H1 (cell line): ENCODE measurements around the gene SEMA6D. TPM values are rescaled to one million over a fixed set of nuclear protein-coding genes. Genes with fewer than 3 reads are reported as not detected.

ENCODE experiments used
- CTCF ChIA-PET: fragments of 300-600 bp; sonication (Branson Sonifier 250); formaldehyde crosslinking; loops from one replicate; lab custom pipeline; 2021; ENCODE audit not compliant: partially characterized antibody; lab: Charles Lee
- POLR2A ChIA-PET: fragments of 300-600 bp; sonication (Branson Sonifier 250); formaldehyde crosslinking; loops from one replicate; lab custom pipeline; 2021; ENCODE audit warnings: inconsistent platforms; ENCODE audit not compliant: partially characterized antibody; lab: Charles Lee
- DNase-seq, 2 experiments: peaks; one replicate each; pipeline versions ENCODE4 v3.0.0 to v3.0.0-alpha.2; 2010 to 2022; ENCODE audit warnings: low spot score in 2 of 2, low read depth in 1 of 2, mixed read lengths in 1 of 2
- FAIRE-seq: peaks from 2 replicates; lab custom pipeline; 2011; peaks lifted over from hg19 to GRCh38; lab: Jason Lieb, UNC
- H2AFZ ChIP-seq: 2 replicates; pipeline ENCODE4 v1.8.1; 2012; ENCODE audit warnings: low read length, inconsistent platforms
- H2AK5ac ChIP-seq: 2 replicates; pipeline ENCODE4 v1.6.1; 2013; ENCODE audit warnings: low read depth, low read length
- H2BK120ac ChIP-seq: replicated peaks from 2 replicates; pipeline ENCODE3; 2013; ENCODE audit warnings: low read depth, low read length, inconsistent platforms
- H2BK12ac ChIP-seq: 2 replicates; pipeline ENCODE4 v1.6.1; 2013; ENCODE audit warnings: low read depth, low read length
- H2BK15ac ChIP-seq: 2 replicates; pipeline ENCODE4 v1.6.1; 2013; ENCODE audit warnings: low read length
- H2BK20ac ChIP-seq: 2 replicates; pipeline ENCODE4 v1.6.1; 2013; ENCODE audit warnings: low read length
- H2BK5ac ChIP-seq: 2 replicates; pipeline ENCODE4 v1.6.1; 2013; ENCODE audit warnings: low read depth, low read length
- H3K14ac ChIP-seq: 2 replicates; pipeline ENCODE4 v1.6.1; 2013; ENCODE audit warnings: inconsistent platforms; ENCODE audit not compliant: insufficient read length
- H3K18ac ChIP-seq: 2 replicates; pipeline ENCODE4 v1.6.1; 2013; ENCODE audit warnings: low read length; ENCODE audit errors: extremely low read depth
- H3K23ac ChIP-seq: 2 replicates; pipeline ENCODE4 v1.6.1; 2013; ENCODE audit warnings: inconsistent platforms; ENCODE audit not compliant: insufficient read length
- H3K23me2 ChIP-seq: 2 replicates; pipeline ENCODE4 v1.6.1; 2013; ENCODE audit warnings: low read depth, low read length
- H3K27ac ChIP-seq: 2 replicates; pipeline ENCODE4 v1.6.1; 2011; ENCODE audit warnings: low read depth, low read length, inconsistent platforms
- H3K27me3 ChIP-seq, 4 experiments: replicated peaks in 1 of 4; 1 replicate in 1 of 4; 2 replicates in 3 of 4; pipeline versions ENCODE4 v1.6.1 to v1.8.1; 2011 to 2013; ENCODE audit warnings: low read length in 3 of 4, mild to moderate bottlenecking in 3 of 4, inconsistent platforms in 2 of 4, mixed read lengths in 2 of 4, moderate library complexity in 1 of 4; ENCODE audit not compliant: control insufficient read depth in 3 of 4, insufficient read depth in 3 of 4; ENCODE audit errors: extremely low read depth in 1 of 4
- H3K36me3 ChIP-seq, 4 experiments: 2 replicates each; pipeline versions ENCODE4 v1.6.1 to v1.8.1; 2011 to 2013; ENCODE audit warnings: mild to moderate bottlenecking in 4 of 4, low read length in 3 of 4, moderate library complexity in 2 of 4, control low read depth in 1 of 4, inconsistent platforms in 1 of 4; ENCODE audit not compliant: insufficient read depth in 4 of 4, control insufficient read depth in 2 of 4
- H3K4ac ChIP-seq: replicated peaks from 2 replicates; pipeline ENCODE3; 2013; ENCODE audit warnings: low read length, low read depth, mixed read lengths, inconsistent platforms; ENCODE audit not compliant: insufficient read length
- H3K4me1 ChIP-seq, 4 experiments: replicated peaks in 1 of 4; 1 replicate in 1 of 4; 2 replicates in 3 of 4; pipeline versions ENCODE4 v1.6.1 to v1.8.1; 2011 to 2013; ENCODE audit warnings: low read length in 3 of 4, inconsistent platforms in 2 of 4, mixed read lengths in 1 of 4; ENCODE audit not compliant: insufficient read depth in 4 of 4, control insufficient read depth in 3 of 4
- H3K4me2 ChIP-seq, 2 experiments: 2 replicates each; pipeline versions ENCODE4 v1.6.1 to v1.8.1; 2011 to 2013; ENCODE audit warnings: low read depth in 2 of 2, low read length in 2 of 2, control low read depth in 1 of 2, inconsistent platforms in 1 of 2, mild to moderate bottlenecking in 1 of 2; ENCODE audit not compliant: insufficient read depth in 1 of 2
- H3K4me3 ChIP-seq, 4 experiments: fragments of 200-600, 300-600 bp in 1 of 4; sonication (generic), shearing (Covaris generic), sonication (Bioruptor Twin) in 1 of 4; 2 replicates each; pipeline versions ENCODE4 v1.5.1 to v1.8.1; 2011 to 2016; ENCODE audit warnings: low read length in 4 of 4, low read depth in 3 of 4, control low read depth in 2 of 4, inconsistent platforms in 2 of 4, mild to moderate bottlenecking in 2 of 4, mixed read lengths in 1 of 4, moderate library complexity in 1 of 4; ENCODE audit not compliant: insufficient read depth in 2 of 4; ENCODE audit errors: extremely low read depth in 1 of 4
- H3K56ac ChIP-seq: replicated peaks from 2 replicates; pipeline ENCODE3; 2013; ENCODE audit warnings: low read depth, mild to moderate bottlenecking, mixed read lengths, low read length, inconsistent platforms; ENCODE audit not compliant: insufficient read length
- H3K79me1 ChIP-seq: 2 replicates; pipeline ENCODE4 v1.6.1; 2013; ENCODE audit warnings: low read depth, low read length, control low read depth
- H3K79me2 ChIP-seq, 2 experiments: 2 replicates each; pipeline versions ENCODE4 v1.6.1 to v1.8.1; 2012 to 2013; ENCODE audit warnings: low read length in 2 of 2, mild to moderate bottlenecking in 2 of 2, inconsistent platforms in 1 of 2; ENCODE audit not compliant: insufficient read depth in 2 of 2, control insufficient read depth in 1 of 2
- H3K9ac ChIP-seq, 4 experiments: replicated peaks in 1 of 4; 1 replicate in 1 of 4; 2 replicates in 3 of 4; pipeline versions ENCODE4 v1.6.1 to v1.8.1; 2011 to 2013; ENCODE audit warnings: low read depth in 3 of 4, low read length in 3 of 4, control low read depth in 2 of 4, mild to moderate bottlenecking in 2 of 4, moderate library complexity in 2 of 4, inconsistent platforms in 1 of 4; ENCODE audit errors: extremely low read depth in 1 of 4
- H3K9me3 ChIP-seq, 2 experiments: 2 replicates each; pipeline versions ENCODE4 v1.6.1 to v1.8.1; 2012 to 2013; ENCODE audit warnings: mild to moderate bottlenecking in 2 of 2, moderate library complexity in 2 of 2, control low read depth in 1 of 2, inconsistent platforms in 1 of 2, low read depth in 1 of 2, low read length in 1 of 2, mixed read lengths in 1 of 2; ENCODE audit not compliant: insufficient read depth in 2 of 2
- H4K20me1 ChIP-seq, 2 experiments: replicated peaks in 1 of 2; 2 replicates each; pipeline versions ENCODE3 to v1.8.1; 2011 to 2013; ENCODE audit warnings: inconsistent platforms in 2 of 2, low read length in 2 of 2, mild to moderate bottlenecking in 1 of 2; ENCODE audit not compliant: insufficient read depth in 2 of 2, control insufficient read depth in 1 of 2
- H4K5ac ChIP-seq: 2 replicates; pipeline ENCODE4 v1.6.1; 2013; ENCODE audit warnings: low read length, low read depth, mixed read lengths, inconsistent platforms; ENCODE audit not compliant: insufficient read length
- H4K8ac ChIP-seq: 2 replicates; pipeline ENCODE4 v1.8.0; 2013; ENCODE audit warnings: mild to moderate bottlenecking, moderate library complexity, low read length, inconsistent platforms; ENCODE audit not compliant: insufficient read depth; ENCODE audit errors: extremely low read depth
- H4K91ac ChIP-seq: replicated peaks from 2 replicates; pipeline ENCODE3; 2013; ENCODE audit warnings: low read length, mixed read lengths, inconsistent platforms; ENCODE audit not compliant: insufficient read length
- ASH2L ChIP-seq: fragments of 200-600, 300-600 bp; sonication (generic); IDR thresholded peaks from one replicate; pipeline ENCODE4 v1.7.1; 2017; ENCODE audit warnings: low read length
- CBX5 ChIP-seq: fragments of 300-800, 300-1000 bp; sonication (generic); IDR thresholded peaks from 2 replicates; pipeline ENCODE4 v1.7.1; 2016; ENCODE audit warnings: antibody characterized with exemption, low read length, low read depth
- CEBPB ChIP-seq: IDR thresholded peaks from 2 replicates; pipeline ENCODE4 v1.6.1; 2012; ENCODE audit warnings: low read depth, low read length
- WGBS, 2 experiments: shearing (Covaris generic) in 1 of 2; methylation state at CpG; one replicate each; pipeline versions ENCODE4 v1.1.6 to v1.1.7; 2013 to 2015; ENCODE audit warnings: low lambda C conversion rate in 2 of 2, mixed read lengths in 2 of 2, inconsistent platforms in 1 of 2, low coverage in 1 of 2, missing lambda C conversion rate in 1 of 2; ENCODE audit not compliant: insufficient replicate concordance in 2 of 2, insufficient coverage in 1 of 2, insufficient read length in 1 of 2; ENCODE audit errors: extremely low coverage in 1 of 2, missing lambda C conversion rate in 1 of 2; 5-methylcytosine and 5-hydroxymethylcytosine counted together
- polyA plus RNA-seq, 7 experiments: library from polyadenylated mRNA; depleted of rRNA in 3 of 7; stranded (reverse) in 5 of 7; unstranded in 2 of 7; fragments of >200 nt in 5 of 7; fragments of 200-250 nt in 2 of 7; gene quantifications; 1 replicate in 5 of 7; 2 replicates in 1 of 7; 4 replicates in 1 of 7; pipeline versions ENCODE4 v1.2.1 to v1.2.3, GENCODE V29; 2011 to 2013; ENCODE audit warnings: missing spikeins in 2 of 7, mixed read lengths in 2 of 7
- total RNA-seq: library from RNA; stranded (reverse); fragmentation: NEBNext Ultra II Directional; extraction: Animal tissue kit (Norgen Biotek cat#: 25700); gene quantifications from 2 replicates; pipeline ENCODE4 v1.2.1, GENCODE V29; 2021

The SEMA6D gene
- total and polyA plus RNA-seq, 2 of the 8 experiments (the other 6 are each of a cell fraction or from before 2014, with no cell fraction given) = 2.2 to 3.8 TPM

DNA sequence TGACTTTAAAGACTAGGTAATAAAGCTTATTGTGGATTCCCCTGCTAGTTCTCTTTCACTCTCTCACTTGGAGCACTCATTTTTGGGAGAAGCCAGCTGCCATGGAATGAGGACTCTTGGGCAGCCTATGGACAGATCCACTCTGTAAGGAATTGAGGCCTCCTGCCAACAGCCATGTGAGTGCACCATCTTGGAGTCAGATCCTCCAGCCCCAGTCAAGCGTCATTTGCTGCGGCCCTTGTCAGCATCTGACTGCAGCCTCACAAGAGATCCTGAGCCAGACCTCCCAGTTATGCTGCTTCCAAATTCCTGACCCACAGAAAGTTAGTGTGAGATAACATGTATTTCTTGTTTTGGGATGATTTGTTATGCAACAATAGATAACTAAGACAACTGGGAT, 101.9 kb downstream of the SEMA6D start:
- ChIA-PET CTCF (interaction anchor here (2.1 kb wide), 1 partner anchor 48 kb away, joined by 8 read pairs; no protein-coding TSS in a partner anchor), POLR2A (no interaction called here)
- H3K79me2 ChIP-seq = no peaks in the 10 kb centered on the region
- no peak overlapping the region for H2BK5ac ChIP-seq
- H4K91ac ChIP-seq = no peak overlapping the region
- no peaks in the 10 kb centered on the region for H3K36me3 ChIP-seq
- no peaks in the 10 kb centered on the region for H3K9me3 ChIP-seq
- H2BK12ac ChIP-seq = no peak overlapping the region
- no peak overlapping the region for H3K4me3 ChIP-seq
- H3K27ac ChIP-seq = no peak overlapping the region
- no peak overlapping the region for H3K4ac ChIP-seq
- no peaks in the 10 kb centered on the region for H3K23me2 ChIP-seq
- H3K14ac ChIP-seq = no peak overlapping the region
- H3K27me3 ChIP-seq = no peaks in the 10 kb centered on the region
- no peak for TF ChIP-seq CBX5
- TF ChIP-seq CEBPB = no peak
- TF ChIP-seq ASH2L = no peak
- H4K8ac ChIP-seq = no peak overlapping the region
- no peak overlapping the region for H2BK120ac ChIP-seq
- H4K5ac ChIP-seq = no peak overlapping the region
- no peak overlapping the region for H3K56ac ChIP-seq
- no peak overlapping the region for H3K23ac ChIP-seq
- H2BK15ac ChIP-seq = no peak overlapping the region
- no peak overlapping the region for H2BK20ac ChIP-seq
- no peak overlapping the region for H3K9ac ChIP-seq
- H3K4me1 ChIP-seq = peaks cover 0 to 10% (median 4%) of the 10 kb centered on the region in 4 experiments; a peak in 3 of 7 replicates
- no peak for DNase-seq
- no peak overlapping the region for H3K4me2 ChIP-seq
- H4K20me1 ChIP-seq = no peaks in the 10 kb centered on the region
- no peak overlapping the region for H3K18ac ChIP-seq
- H2AFZ ChIP-seq = no peak overlapping the region
- 82% methylated on average over 2 of the region's 2 CpGs; no CpG with 5 or more reads in 1 of the 2 experiments for WGBS, 2 experiments
- no peak overlapping the region for H2AK5ac ChIP-seq
- FAIRE-seq = no peak
- H3K79me1 ChIP-seq = no peaks in the 10 kb centered on the region
